HG03354 (cell line): Measurements from ENCODE around the gene ASTN2.

ENCODE experiments used
- ATAC-seq: cut with Tn5 transposase; IDR thresholded peaks from one replicate; pipeline ENCODE4 v1.9.1; 2021; ENCODE audit warnings: mild to moderate bottlenecking; ENCODE audit not compliant: unreplicated experiment, poor library complexity, severe bottlenecking

The ASTN2 gene

DNA sequence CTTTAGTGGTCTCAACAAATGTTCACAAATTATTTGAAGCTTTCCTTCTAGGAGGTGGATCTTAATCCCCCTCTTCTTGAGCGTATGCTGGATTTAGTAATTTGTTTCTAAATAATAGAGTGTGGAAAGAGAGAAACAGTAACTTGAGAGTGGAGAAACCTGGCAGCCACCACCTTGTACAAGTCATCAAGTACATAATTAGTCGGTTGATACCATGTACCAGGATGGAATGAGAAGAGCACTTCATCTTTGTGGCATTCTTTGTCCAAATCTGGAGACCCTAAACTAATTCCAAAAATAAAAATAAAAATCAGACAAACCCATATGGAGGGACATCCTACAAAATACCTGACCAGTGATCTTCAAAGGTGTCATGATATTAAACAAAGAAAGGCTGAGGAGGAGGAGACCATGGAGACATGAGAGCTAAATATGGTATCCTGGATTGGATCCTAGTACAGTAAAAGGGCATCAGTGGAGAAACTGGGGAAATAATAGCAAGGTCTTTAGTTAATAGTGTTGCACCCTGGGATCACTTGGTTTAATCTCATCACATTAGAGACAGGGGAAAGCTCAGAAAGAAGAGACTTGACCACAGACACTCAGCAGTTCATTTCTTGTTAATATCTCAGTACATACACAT lies 147.9 kb downstream of the ASTN2 start:
- no peak for ATAC-seq

DNA sequence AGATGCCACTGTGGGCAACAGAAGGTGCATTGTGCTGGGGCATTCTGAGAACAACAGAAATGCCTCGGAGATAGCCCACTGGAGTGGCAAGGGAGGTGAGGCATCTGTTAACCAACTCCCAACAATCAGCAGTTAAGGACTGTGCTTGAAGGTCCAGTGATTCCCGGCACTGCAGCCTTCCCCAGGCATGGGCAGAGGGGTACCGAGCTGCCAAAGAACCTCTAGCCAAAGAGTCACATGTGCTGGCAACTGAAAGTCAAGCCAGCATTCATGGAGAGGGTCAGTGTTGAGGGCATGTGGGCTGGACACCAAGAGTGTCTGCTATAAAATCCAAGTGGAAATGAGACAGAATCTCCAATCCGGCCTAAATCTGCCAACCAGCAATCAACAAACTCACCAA lies 149.6 kb downstream of the ASTN2 start:
- no peak for ATAC-seq

DNA sequence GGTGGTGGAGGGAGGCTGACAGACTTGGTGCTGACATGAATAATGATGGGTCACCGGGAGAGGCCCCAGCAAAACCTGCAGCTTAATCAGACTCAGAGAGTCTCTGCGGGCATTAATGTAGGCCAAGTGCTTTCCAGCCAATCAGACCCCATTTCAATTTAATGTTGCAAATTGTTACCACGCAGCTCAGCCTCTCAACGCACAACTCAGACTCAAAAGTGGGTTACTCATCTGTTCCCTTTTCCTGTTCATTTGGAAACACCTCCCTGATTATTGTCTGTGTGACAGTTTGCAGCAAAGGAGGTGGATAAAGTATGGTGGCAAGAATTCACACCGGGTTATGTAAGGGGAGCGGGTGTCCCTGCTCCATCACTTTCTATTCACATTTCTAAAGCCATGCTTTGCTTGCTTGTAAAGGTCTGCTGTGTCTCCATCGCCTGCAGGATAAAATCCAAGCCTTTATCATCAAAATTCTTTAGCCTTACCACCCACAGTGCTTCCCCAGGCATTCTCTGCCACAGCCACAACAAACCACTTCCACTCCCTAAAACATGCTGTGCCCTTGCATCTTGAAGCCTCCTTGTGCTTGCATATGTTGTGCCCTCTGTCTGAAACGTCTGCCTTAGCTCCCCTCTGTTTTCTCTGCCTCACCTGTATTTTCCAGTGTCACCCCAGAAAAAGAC lies 156.5 kb downstream of the ASTN2 start:
- no peak for ATAC-seq

DNA sequence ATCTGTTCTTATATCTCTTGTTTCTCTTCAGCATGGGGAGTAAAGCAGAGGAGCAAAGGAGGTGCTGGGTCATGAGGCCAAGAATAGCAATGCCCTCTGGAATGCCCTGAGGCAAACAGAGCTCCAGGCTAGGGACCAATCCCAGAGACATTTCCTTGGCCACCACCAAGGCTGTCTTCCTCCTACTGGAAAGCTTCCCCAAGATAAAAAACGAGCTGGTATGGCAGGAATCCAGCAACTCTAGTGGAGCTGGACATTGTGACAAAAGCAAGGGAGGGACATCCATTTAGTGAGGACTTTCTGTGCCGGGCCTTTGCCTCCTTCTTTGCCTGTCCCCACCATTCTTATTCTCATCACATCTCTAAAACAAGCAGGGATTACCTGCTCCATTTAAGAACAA lies 161.6 kb downstream of the ASTN2 start:
- ATAC-seq: no peak

DNA sequence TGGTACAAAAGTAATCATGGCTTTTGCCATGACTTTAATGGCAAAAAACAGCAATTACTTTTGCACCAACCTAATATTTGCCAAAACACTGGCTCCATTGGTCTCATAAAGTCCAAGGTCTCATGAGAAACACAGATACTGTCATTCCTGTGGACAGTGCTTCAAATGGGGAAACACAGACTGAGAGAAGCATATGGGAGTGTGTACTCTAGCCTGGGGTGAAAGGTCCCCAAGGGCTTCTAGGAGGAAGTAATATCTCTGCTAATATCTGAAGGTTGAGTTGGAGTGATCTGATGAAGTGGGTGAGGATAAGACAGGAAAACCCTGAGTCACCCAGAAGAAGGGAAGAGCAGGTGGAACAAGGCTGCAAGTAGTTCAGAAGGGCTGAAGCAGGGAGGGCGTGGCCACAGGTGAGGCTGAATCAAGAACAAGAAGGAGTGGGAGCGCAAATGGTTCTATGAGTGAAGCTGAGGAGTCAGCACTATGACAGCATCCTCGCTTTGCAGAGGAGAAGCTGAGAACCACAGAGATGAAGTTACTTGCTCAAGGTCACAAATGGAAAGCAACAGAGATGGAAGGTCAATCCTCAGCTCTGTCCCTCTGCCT lies 164.1 kb downstream of the ASTN2 start:
- no peak for ATAC-seq

DNA sequence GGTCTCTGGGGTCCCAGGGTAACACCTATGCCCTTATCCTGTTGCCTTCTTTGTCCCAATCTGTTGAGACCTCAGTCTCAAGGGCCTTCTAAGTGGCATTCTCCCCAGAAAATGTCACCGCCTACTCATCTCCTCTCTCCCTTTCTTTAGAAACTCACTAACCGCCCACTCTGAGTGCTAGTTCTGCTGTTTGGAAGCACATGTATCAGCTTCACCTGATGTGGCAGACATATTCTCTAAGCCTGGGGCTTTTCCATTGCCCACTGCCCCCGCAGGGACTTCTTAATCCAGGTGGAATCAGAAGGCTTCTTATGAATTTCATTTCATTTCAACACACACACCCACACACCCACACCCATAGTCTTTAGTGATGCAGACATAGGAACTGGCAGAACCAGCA lies 165.1 kb downstream of the ASTN2 start:
- ATAC-seq: no peak

DNA sequence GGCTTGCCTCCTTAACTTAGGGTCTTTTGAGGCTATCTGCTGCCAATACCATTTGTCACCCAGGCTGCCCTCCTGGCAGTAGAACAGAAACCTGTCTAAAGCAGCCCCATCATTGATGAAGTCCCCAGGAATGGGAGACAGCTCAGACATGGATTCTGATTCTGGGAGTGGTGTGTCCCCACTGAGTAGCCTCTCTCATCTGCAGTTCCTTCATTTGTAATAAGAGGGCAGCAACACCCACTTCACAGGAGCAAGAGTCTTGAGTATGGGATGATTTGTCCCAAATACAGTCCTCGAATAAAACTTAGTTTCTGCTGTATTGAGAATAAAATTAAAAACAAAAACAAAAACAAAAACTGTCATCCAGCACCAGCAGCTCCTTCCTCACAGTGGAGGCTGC lies 167.6 kb downstream of the ASTN2 start:
- peak; percentile 50 for ATAC-seq

DNA sequence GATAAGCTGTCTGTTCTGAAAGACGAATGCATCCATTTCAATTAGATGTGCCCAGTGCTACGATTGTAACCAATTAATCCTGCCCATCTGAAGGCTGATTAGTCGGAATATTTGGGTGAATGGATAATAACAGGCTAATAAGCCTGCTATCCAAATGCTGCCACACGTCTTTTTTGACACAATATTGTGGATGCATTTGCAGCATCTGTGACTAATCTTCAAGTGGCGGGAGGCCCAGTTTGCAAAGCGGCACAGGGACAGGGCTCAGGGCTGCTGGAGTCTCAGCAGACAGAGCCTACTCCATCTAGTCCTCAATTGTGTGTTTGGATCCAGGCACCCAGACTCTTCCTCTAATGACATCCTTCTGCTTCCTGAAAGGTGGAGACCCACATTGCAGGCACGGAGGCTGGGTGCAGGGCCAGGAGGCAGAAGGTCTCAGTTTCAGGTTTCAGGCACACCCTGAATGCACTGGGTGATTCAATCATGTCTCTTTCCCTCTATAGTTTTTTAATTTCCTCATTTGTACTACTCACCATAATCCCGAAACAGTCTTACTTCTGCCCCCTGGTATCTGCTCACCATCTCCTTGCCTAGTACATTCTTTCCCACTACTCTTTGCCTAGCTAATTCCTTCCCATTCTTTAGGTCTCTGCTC lies 169.6 kb downstream of the ASTN2 start:
- ATAC-seq: no peak

DNA sequence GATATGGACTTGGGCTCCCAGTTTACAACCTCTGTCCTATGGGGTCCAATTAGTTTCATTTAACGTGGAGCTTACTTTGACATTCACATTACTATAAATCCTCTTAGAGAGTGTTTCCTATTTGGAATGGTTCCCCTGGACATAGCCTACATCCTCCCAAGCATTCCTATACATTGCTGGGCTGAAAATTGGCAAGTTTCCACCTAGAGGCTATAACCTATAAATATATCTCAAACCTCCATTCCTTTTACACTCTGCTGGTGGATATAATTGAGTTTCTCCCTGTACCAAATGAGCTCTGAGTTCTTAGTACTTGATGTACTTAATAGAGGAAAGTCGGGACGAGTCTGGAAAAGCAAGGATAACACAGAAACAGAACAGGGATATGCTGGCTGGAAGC lies 172.8 kb downstream of the ASTN2 start:
- ATAC-seq: no peak

DNA sequence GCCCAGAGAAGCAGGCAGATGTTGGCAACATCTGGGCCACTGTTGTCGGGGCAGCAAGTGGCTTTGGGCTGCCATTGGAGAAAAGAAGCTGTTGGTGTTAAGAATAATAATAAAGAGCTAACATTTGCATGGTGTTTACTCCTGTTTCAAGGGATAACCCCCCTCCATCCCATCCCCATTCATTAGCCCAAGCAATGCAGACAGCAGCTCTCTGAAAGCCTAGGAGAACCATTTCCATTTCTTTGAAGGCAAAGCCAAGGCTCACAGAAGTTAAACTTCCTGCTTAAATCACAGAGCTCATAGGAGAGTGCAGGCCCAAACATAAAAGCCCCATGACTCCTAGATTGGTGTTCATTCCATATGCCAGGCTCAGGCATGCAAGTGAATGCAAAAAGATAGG lies 175.4 kb downstream of the ASTN2 start:
- no peak for ATAC-seq

DNA sequence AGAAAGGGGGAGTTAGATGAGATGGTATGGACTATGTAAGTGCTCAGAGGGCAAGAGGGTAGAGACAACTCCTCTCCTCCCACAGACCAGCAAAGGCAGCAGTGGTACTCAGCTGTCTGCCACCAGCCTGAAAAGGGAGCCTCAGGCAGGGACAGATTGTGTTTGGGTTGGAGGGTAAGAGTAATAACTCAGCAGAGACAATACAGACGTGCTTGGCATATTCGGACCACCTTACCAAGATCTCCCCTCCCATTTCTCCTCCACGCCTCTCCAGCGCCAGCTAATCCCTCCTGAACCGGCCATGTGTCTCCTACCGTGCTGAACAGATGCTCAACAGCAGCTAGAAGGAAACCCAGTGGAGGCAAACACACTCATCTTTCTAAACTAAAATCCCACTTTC lies 180.8 kb downstream of the ASTN2 start:
- ATAC-seq: no peak

DNA sequence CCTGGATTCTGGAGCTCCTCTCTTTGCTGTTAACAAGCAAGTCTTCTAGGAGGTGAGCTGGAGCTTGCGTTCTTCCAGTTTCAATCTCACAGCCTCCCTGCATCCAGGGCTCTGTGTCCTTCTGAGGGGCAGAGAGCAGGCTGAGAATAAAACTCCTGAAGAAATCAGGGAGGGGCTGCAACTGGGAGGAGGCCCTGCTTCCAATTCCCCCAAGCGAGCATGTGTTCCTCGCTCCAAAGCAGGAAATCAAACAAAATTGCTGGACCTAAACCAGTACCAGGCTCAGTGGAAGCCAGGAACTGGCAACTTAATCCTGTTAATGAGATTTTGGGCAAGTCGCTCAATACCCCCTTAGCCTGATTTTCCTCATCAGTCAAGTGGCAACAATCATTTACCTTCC lies 181.8 kb downstream of the ASTN2 start:
- no peak for ATAC-seq

DNA sequence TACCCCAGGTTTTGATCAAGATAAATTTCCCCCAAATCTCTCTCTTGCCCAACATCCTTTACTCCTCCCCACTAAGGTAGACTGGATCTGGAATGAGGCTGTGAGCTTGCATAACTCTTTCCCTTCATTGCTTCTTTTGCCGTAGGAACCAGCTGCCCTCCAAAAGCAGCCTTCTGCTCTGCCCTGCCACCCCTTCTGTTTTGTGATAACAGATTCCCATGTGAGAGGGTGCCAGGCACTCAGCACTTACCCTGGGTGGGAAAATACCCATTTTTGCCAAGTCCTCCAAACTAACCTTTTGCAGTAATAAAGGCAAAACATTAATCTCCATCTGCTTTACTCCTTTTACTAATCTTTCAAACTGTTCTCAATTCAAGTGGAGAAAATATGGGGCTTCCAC lies 182.6 kb downstream of the ASTN2 start:
- no peak for ATAC-seq

DNA sequence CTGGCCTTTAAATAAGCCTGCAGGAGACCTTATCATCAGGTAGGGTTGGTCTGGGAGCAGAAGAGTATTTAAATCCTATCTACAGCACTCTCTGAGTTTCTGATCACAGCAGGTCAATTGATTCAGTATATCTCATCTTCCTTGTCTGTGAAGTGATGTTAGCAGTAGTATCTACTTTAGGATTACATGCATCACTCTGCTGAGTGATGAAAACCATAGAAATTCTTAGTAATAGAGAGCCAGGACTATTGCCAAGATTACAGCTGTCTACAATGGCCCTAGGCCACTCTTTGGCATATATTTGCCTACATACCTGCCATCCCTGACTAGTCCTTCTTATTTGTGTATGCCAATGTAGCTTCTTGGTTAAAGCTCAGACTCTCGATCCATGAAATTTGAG lies 183.8 kb downstream of the ASTN2 start:
- ATAC-seq: no peak

DNA sequence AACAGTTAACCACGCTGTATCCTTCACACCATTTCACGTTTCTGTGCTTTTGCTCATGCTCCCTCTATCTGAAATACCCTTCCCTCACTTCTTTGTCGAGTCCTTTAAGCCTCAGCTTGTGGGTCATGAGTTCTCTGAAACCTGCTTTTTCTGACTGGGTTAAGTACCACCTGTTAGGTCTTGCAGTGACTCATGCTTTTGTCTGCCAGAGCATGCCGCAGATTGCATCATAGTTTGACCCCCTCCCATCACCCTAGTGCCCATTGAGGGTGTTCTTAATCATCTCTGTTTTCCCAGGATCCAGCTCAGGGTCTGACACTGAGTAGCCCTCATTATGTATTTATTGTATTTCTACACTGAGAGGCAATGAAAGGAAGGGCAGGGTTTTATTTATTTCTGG lies 190.2 kb downstream of the ASTN2 start:
- ATAC-seq: no peak

DNA sequence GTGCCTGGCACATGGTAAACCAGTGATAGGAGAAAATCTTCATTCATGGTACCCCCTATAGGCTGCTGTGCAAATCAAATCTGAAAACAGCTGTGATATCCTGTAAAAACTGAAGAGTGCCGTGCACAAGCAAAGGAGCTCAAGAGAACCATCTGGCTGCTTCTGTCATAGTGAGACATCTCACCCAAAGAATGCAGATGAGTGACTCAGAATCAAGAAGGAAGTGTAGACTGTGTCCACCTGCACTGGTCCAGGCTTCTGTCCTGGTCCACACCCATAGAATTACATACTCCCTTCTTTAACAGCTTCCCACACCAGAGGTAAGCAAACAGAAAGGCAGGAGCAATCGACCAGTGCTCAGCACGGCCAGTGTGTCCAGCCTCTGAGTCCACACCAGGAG lies 195.9 kb downstream of the ASTN2 start:
- ATAC-seq: no peak

DNA sequence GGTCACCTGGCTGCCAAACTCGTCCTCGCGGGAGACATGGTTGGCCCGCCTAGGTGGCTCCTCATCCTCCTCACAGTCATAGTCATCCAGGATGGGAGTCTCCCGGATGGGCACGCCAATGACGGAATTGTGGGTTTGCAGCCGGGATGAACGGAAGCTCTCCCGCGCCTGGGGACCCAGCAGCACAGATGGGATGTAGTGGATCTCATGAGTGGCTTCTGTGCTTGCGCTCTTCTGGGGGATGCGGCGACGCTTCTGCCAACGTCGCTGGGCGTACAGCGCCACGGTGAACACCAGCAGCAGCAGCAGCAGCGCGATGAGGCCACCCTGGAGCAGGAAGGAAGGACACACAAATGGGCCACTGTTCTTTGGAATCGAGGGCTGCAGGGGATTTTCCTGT lies 200.4 kb downstream of the ASTN2 start:
- ATAC-seq: no peak

DNA sequence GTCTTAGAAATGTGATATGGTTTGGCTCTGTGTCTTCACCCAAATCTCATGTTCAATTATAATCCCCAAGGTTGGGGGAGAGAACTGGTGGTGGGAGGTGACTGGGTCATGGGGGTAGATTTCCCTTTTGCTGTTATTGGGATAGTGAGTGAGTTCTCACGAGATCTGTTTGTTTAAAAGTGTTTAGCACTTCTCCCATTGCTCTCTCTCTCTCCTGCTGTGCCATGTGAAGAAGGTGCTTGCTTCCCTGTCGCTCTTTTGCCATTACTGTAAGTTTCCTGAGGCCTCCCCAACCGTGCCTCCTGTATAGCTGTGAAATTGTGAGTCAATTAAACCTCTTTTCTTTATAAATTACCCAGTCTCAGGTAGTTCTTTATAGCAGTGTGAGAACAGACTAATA lies 203.6 kb downstream of the ASTN2 start:
- no peak for ATAC-seq

DNA sequence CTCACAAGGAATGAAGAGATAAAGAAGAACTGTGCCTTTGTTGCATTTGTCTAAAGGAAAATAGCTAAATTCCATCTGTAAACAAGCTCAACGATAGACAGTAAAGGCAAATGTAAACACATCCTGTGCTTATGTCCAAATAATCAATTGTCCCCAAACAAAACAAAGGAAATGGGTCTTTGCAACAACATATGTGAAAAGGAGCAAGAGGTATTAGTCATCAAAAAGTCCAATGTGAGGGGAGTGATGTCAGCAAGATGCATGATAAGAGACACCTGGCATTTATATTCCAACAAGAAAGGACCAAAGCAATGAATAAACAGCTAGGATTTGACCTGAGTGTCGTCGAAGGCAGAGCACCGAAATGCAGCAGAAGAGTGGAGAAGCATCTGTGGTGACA lies 209.1 kb downstream of the ASTN2 start:
- ATAC-seq: no peak

DNA sequence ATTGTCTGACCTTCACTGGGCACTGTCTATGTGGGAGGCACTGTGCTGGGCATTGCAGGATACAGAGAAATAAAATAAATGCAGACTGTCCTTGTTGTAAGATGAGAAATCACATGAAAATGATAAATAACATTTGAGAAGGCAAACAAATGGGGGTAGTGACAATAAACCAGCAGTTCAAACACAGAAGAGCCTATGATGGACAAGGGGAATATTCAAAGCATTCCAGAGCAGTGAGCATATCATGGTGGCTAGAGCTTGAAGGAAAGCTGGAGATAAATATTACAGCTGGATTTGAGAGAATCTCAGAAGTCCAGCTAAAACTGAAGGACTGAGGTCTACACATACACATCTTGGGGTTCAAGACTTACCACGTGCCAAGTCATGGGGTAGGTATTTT lies 209.9 kb downstream of the ASTN2 start:
- no peak for ATAC-seq
